H9 (cell line): Measurements from ENCODE around the gene CD2BP2. TPM values are rescaled to one million over a fixed set of nuclear protein-coding genes. Genes with fewer than 3 reads are reported as not detected.
A peak's percentile ranks its signal among the peaks of the same experiment; 100 is the strongest.

Source experiments
- DNase-seq: peaks from one replicate; pipeline ENCODE4 v3.0.0-alpha.2; 2017
- H2AFZ ChIP-seq: one replicate; pipeline ENCODE4 v1.6.1; 2013; ENCODE audit warnings: mild to moderate bottlenecking, low read length, control low read depth, moderate library complexity
- H2AK5ac ChIP-seq: 2 replicates; pipeline ENCODE4 v1.6.1; 2013; ENCODE audit warnings: low read length, control low read depth, mixed read lengths; ENCODE audit not compliant: insufficient read length
- H2BK120ac ChIP-seq: one replicate; pipeline ENCODE4 v1.6.1; 2013; ENCODE audit warnings: low read depth, mild to moderate bottlenecking, low read length, control low read depth, inconsistent platforms; ENCODE audit not compliant: poor library complexity, severe bottlenecking
- H2BK12ac ChIP-seq: 2 replicates; pipeline ENCODE4 v1.6.1; 2013; ENCODE audit warnings: low read length, control low read depth, mixed read lengths, low read depth; ENCODE audit not compliant: insufficient read length
- H2BK15ac ChIP-seq: 2 replicates; pipeline ENCODE4 v1.6.1; 2013; ENCODE audit warnings: low read depth, low read length, control low read depth
- H2BK20ac ChIP-seq: one replicate; pipeline ENCODE4 v1.6.1; 2013; ENCODE audit warnings: low read depth, mild to moderate bottlenecking, low read length, control low read depth, inconsistent platforms; ENCODE audit not compliant: poor library complexity, severe bottlenecking
- H2BK5ac ChIP-seq: 2 replicates; pipeline ENCODE4 v1.6.1; 2013; ENCODE audit warnings: low read length, control low read depth, mixed read lengths; ENCODE audit not compliant: insufficient read length
- H3K14ac ChIP-seq: 2 replicates; pipeline ENCODE4 v1.6.1; 2013; ENCODE audit warnings: low read length, control low read depth; ENCODE audit not compliant: insufficient read depth
- H3K18ac ChIP-seq: 2 replicates; pipeline ENCODE4 v1.6.1; 2013; ENCODE audit warnings: low read depth, mild to moderate bottlenecking, mixed read lengths, low read length, control low read depth; ENCODE audit not compliant: insufficient read length
- H3K23ac ChIP-seq: 2 replicates; pipeline ENCODE4 v1.6.1; 2013; ENCODE audit warnings: low read length, control low read depth, mixed read lengths, low read depth; ENCODE audit not compliant: insufficient read length
- H3K23me2 ChIP-seq: 2 replicates; pipeline ENCODE4 v1.6.1; 2013; ENCODE audit warnings: low read depth, mild to moderate bottlenecking, mixed read lengths, low read length, control low read depth; ENCODE audit not compliant: insufficient read length, poor library complexity, severe bottlenecking
- H3K27ac ChIP-seq: 2 replicates; pipeline ENCODE4 v1.5.1; 2013; ENCODE audit warnings: low read length, control low read depth, mixed read lengths, low read depth; ENCODE audit not compliant: insufficient read length
- H3K27me3 ChIP-seq: 2 replicates; pipeline ENCODE4 v1.6.1; 2013; ENCODE audit warnings: low read length, control low read depth, inconsistent platforms; ENCODE audit not compliant: insufficient read depth
- H3K4ac ChIP-seq: 2 replicates; pipeline ENCODE4 v1.6.1; 2013; ENCODE audit warnings: low read depth, mild to moderate bottlenecking, control low read depth, inconsistent platforms, low read length, moderate library complexity
- H3K4me1 ChIP-seq: 2 replicates; pipeline ENCODE4 v1.6.1; 2013; ENCODE audit warnings: low read length, control low read depth, inconsistent platforms; ENCODE audit not compliant: insufficient read depth
- H3K4me2 ChIP-seq: 2 replicates; pipeline ENCODE4 v1.6.1; 2013; ENCODE audit warnings: low read length, control low read depth, mixed read lengths; ENCODE audit not compliant: insufficient read length, insufficient read depth
- H3K56ac ChIP-seq: 2 replicates; pipeline ENCODE4 v1.6.1; 2013; ENCODE audit warnings: low read depth, mild to moderate bottlenecking, mixed read lengths, low read length, control low read depth; ENCODE audit not compliant: insufficient read length
- H3K79me1 ChIP-seq: 2 replicates; pipeline ENCODE4 v1.6.1; 2013; ENCODE audit warnings: low read depth, mild to moderate bottlenecking, moderate library complexity, low read length, control low read depth, inconsistent platforms; ENCODE audit not compliant: insufficient read depth, poor library complexity, severe bottlenecking
- H3K79me2 ChIP-seq: 2 replicates; pipeline ENCODE4 v1.6.1; 2013; ENCODE audit warnings: low read length, control low read depth, inconsistent platforms; ENCODE audit not compliant: insufficient read depth
- H3K9ac ChIP-seq: 2 replicates; pipeline ENCODE4 v1.6.1; 2013; ENCODE audit warnings: low read length, control low read depth, mixed read lengths; ENCODE audit not compliant: insufficient read length; ENCODE audit errors: extremely low read depth
- H3K9me3 ChIP-seq: one replicate; pipeline ENCODE4 v1.6.1; 2013; ENCODE audit warnings: low read depth, low read length, inconsistent platforms; ENCODE audit not compliant: control insufficient read depth
- H3T11ph ChIP-seq: one replicate; pipeline ENCODE4 v1.6.1; 2013; ENCODE audit warnings: mild to moderate bottlenecking, low read length, control low read depth, inconsistent platforms
- H4K20me1 ChIP-seq: one replicate; pipeline ENCODE4 v1.6.1; 2013; ENCODE audit not compliant: control insufficient read depth, insufficient read length, insufficient read depth
- H4K5ac ChIP-seq: 2 replicates; pipeline ENCODE4 v1.6.1; 2013; ENCODE audit warnings: low read depth, mild to moderate bottlenecking, mixed read lengths, low read length, control low read depth; ENCODE audit not compliant: insufficient read length
- H4K8ac ChIP-seq: replicated peaks from 2 replicates; pipeline ENCODE4 v1.6.1; 2013; ENCODE audit warnings: low read length, control low read depth, mixed read lengths, low read depth; ENCODE audit not compliant: insufficient read length
- H4K91ac ChIP-seq: 2 replicates; pipeline ENCODE4 v1.6.1; 2013; ENCODE audit warnings: low read depth, mild to moderate bottlenecking, moderate library complexity, mixed read lengths, low read length, control low read depth; ENCODE audit not compliant: insufficient read length
- H3K27ac Mint-ChIP-seq, 3 experiments: 2 replicates in 2 of 3; 3 replicates in 1 of 3; pipeline ENCODE4 v1.8.0; 2020 to 2021; ENCODE audit warnings: mixed read lengths in 3 of 3, mild to moderate bottlenecking in 1 of 3, moderate library complexity in 1 of 3
- H3K27me3 Mint-ChIP-seq: 2 replicates; pipeline ENCODE4 v1.8.0; 2021; ENCODE audit warnings: low read depth, mild to moderate bottlenecking, moderate library complexity, mixed read lengths
- H3K36me3 Mint-ChIP-seq, 3 experiments: 2 replicates in 2 of 3; 3 replicates in 1 of 3; pipeline ENCODE4 v1.8.0; 2020 to 2021; ENCODE audit warnings: low read depth in 3 of 3, mixed read lengths in 3 of 3; ENCODE audit not compliant: insufficient read depth in 1 of 3
- H3K4me1 Mint-ChIP-seq, 2 experiments: 2 replicates each; pipeline ENCODE4 v1.8.0; 2020; ENCODE audit warnings: mixed read lengths in 2 of 2
- H3K4me3 Mint-ChIP-seq, 2 experiments: 2 replicates in 1 of 2; 3 replicates in 1 of 2; pipeline ENCODE4 v1.8.0; 2020 to 2021; ENCODE audit warnings: mild to moderate bottlenecking in 2 of 2, mixed read lengths in 2 of 2, moderate library complexity in 1 of 2
- H3K9me3 Mint-ChIP-seq, 2 experiments: 2 replicates in 1 of 2; 3 replicates in 1 of 2; pipeline ENCODE4 v1.8.0; 2020; ENCODE audit warnings: mild to moderate bottlenecking in 2 of 2, mixed read lengths in 2 of 2, moderate library complexity in 1 of 2
- CTCF ChIP-seq: fragments of 200-600 bp; sonication (generic); conservative IDR thresholded peaks from 3 replicates; pipeline ENCODE4 v1.8.0; 2021; ENCODE audit warnings: antibody characterized with exemption, mild to moderate bottlenecking
- WGBS: extraction: QIAGEN DNeasy Blood & Tissue Kit; methylation state at CpG from one replicate; pipeline ENCODE4 v1.1.7; 2013; ENCODE audit warnings: missing lambda C conversion rate, low lambda C conversion rate, mixed read lengths; ENCODE audit not compliant: insufficient read length; ENCODE audit errors: extremely low coverage; 5-methylcytosine and 5-hydroxymethylcytosine counted together
- total RNA-seq: library from RNA; stranded (reverse); gene quantifications from 2 replicates; pipeline ENCODE4 v1.2.1, GENCODE V29; 2021

Gene CD2BP2
- total RNA-seq, 1 experiment from 2014 or later = 90.1 TPM

- Histone ChIP-seq H2AFZ (no peak overlapping the region), H2BK12ac (no peak overlapping the region), H2BK15ac (no peak overlapping the region), H3K9ac (peak overlapping the region; percentile 34), H2BK20ac (no peak overlapping the region), H3K79me2 (no peaks in the 10 kb centered on the region; the same call in none of the 2 replicates), H3K9me3 (no peaks in the 10 kb centered on the region), H4K20me1 (no peaks in the 10 kb centered on the region), H2BK120ac (no peak overlapping the region), H3K27me3 (no peaks in the 10 kb centered on the region), H3K4me2 (peak overlapping the region; percentile 80), H4K8ac (no peak overlapping the region), H3T11ph (no peak overlapping the region), H3K23me2 (peaks cover 10% of the 10 kb centered on the region), H3K79me1 (peaks cover 3% of the 10 kb centered on the region), H3K56ac (no peak overlapping the region), H2BK5ac (no peak overlapping the region), H3K4me1 (peaks cover 6% of the 10 kb centered on the region), H3K18ac (no peak overlapping the region), H2AK5ac (no peak overlapping the region), H3K23ac (no peak overlapping the region), H4K5ac (no peak overlapping the region), H3K14ac (no peak overlapping the region), H4K91ac (no peak overlapping the region), H3K4ac (no peak overlapping the region), H3K27ac (no peak overlapping the region)
- Mint-ChIP-seq H3K4me3 (peak overlapping the region; percentile 75 to 84), H3K36me3 (peaks cover 6 to 19% (median 16%) of the 10 kb centered on the region in 3 experiments; a peak in 6 of 7 replicates), H3K9me3 (peaks cover 0 to 3% of the 10 kb centered on the region in 2 experiments; a peak in 3 of 5 replicates), H3K27me3 (peaks cover 2% of the 10 kb centered on the region; the same call in 1 of the 2 replicates), H3K27ac (peak overlapping the region in 1 of 3 experiments; percentile 33; a peak in 3 of 7 replicates), H3K4me1 (peaks cover 32 to 34% of the 10 kb centered on the region in 2 experiments)
- no CpG with 5 or more reads among the region's 8 CpGs for WGBS
- DNase-seq = no peak
- TF ChIP-seq CTCF = no peak
Measured at GRCh38 chr16:30368122-30368791, 13.1 kb upstream of the CD2BP2 start.
